Ishikawa (cell line): ENCODE results near the gene SLC24A3.

Experiments
- CREB1 ChIP-seq: IDR thresholded peaks from 2 replicates; pipeline ENCODE4 v1.6.1; 2012; ENCODE audit warnings: low read depth
- RAD21 ChIP-seq: IDR thresholded peaks from 2 replicates; pipeline ENCODE4 v1.6.1; 2012; ENCODE audit warnings: low read depth
- TAF1 ChIP-seq: IDR thresholded peaks from 2 replicates; pipeline ENCODE4 v1.6.1; 2012; ENCODE audit warnings: low read depth, mild to moderate bottlenecking
- USF1 ChIP-seq: IDR thresholded peaks from 2 replicates; pipeline ENCODE4 v1.6.1; 2012

GRCh38 chr20:19543101-19543500 lies 330.7 kb downstream of the SLC24A3 start:
- no peak for TF ChIP-seq USF1
- TF ChIP-seq TAF1 = no peak
- no peak for TF ChIP-seq RAD21
- TF ChIP-seq CREB1 = no peak
